IMR-90 (cell line): Measurements from ENCODE around the gene RGMA. TPM values are rescaled to one million over a fixed set of nuclear protein-coding genes. Genes with fewer than 3 reads are reported as not detected.

Experiments used
- ATAC-seq: fragments of 200-7000 bp; cut with Tn5 transposase; 2 replicates; pipeline ENCODE4 v1.9.1; 2020; ENCODE audit warnings: low read depth, mild to moderate bottlenecking, moderate library complexity
- BruUV-seq: library from RNA; stranded (reverse); fragments of 400-500 nt; replicated peaks from 2 replicates; lab custom pipeline; 2021; lab: Mats Ljungman, UMichigan
- CTCF ChIA-PET: fragments of 300-600 bp; formaldehyde crosslinking; extraction: SDS; loops from one replicate; lab custom pipeline; 2021; ENCODE audit warnings: antibody characterized with exemption; lab: Yijun Ruan, JAX
- POLR2A ChIA-PET: fragments of 300-600 bp; sonication (Branson Sonifier 250); formaldehyde crosslinking; loops from one replicate; lab custom pipeline; 2022; ENCODE audit warnings: antibody characterized with exemption; ENCODE audit not compliant: unreplicated experiment; lab: Charles Lee
- DNase-seq: peaks from one replicate; pipeline ENCODE4 v3.0.0; 2013
- H2AFZ ChIP-seq: replicated peaks from 2 replicates; pipeline ENCODE3; 2013; ENCODE audit warnings: low read length, mild to moderate bottlenecking; ENCODE audit not compliant: poor library complexity
- H2AK5ac ChIP-seq: 2 replicates; pipeline ENCODE4 v1.6.1; 2013; ENCODE audit warnings: low read depth, low read length, inconsistent platforms
- H2AK9ac ChIP-seq: replicated peaks from 2 replicates; pipeline ENCODE3; 2013; ENCODE audit warnings: mild to moderate bottlenecking, low read depth, low read length, moderate library complexity; ENCODE audit not compliant: poor library complexity
- H2BK120ac ChIP-seq: 2 replicates; pipeline ENCODE4 v1.6.1; 2013; ENCODE audit warnings: low read depth, low read length, inconsistent platforms
- H2BK15ac ChIP-seq: 3 replicates; pipeline ENCODE4 v1.6.1; 2013; ENCODE audit warnings: low read depth, low read length, inconsistent platforms
- H2BK20ac ChIP-seq: 2 replicates; pipeline ENCODE4 v1.6.1; 2013; ENCODE audit warnings: low read depth, mild to moderate bottlenecking, inconsistent platforms, low read length, moderate library complexity
- H2BK5ac ChIP-seq: 2 replicates; pipeline ENCODE4 v1.6.1; 2013; ENCODE audit warnings: mild to moderate bottlenecking, low read depth, low read length, inconsistent platforms; ENCODE audit not compliant: poor library complexity, severe bottlenecking
- H3K14ac ChIP-seq: replicated peaks from 2 replicates; pipeline ENCODE4 v1.6.1; 2013; ENCODE audit warnings: low read depth, low read length, inconsistent platforms
- H3K18ac ChIP-seq: 2 replicates; pipeline ENCODE4 v1.6.1; 2013; ENCODE audit warnings: low read depth, low read length, control low read depth
- H3K23ac ChIP-seq: 2 replicates; pipeline ENCODE4 v1.6.1; 2013; ENCODE audit warnings: low read depth, low read length, inconsistent platforms
- H3K27ac ChIP-seq: 2 replicates; pipeline ENCODE4 v1.5.1; 2013; ENCODE audit warnings: mild to moderate bottlenecking, control low read depth, low read length; ENCODE audit not compliant: insufficient read depth
- H3K27me3 ChIP-seq: 2 replicates; pipeline ENCODE4 v1.6.1; 2013; ENCODE audit warnings: low read length; ENCODE audit not compliant: control insufficient read depth, insufficient read depth
- H3K36me3 ChIP-seq: 2 replicates; pipeline ENCODE4 v1.6.1; 2013; ENCODE audit warnings: low read length, mixed read lengths; ENCODE audit not compliant: control insufficient read depth, insufficient read depth
- H3K4ac ChIP-seq: 2 replicates; pipeline ENCODE4 v1.6.1; 2013; ENCODE audit warnings: low read depth, low read length, inconsistent platforms
- H3K4me1 ChIP-seq: 2 replicates; pipeline ENCODE4 v1.6.1; 2013; ENCODE audit warnings: low read length, mixed read lengths; ENCODE audit not compliant: control insufficient read depth, insufficient read depth
- H3K4me2 ChIP-seq: 2 replicates; pipeline ENCODE4 v1.6.1; 2013; ENCODE audit warnings: low read depth, mild to moderate bottlenecking, control low read depth, low read length, moderate library complexity
- H3K4me3 ChIP-seq: 2 replicates; pipeline ENCODE4 v1.5.1; 2013; ENCODE audit warnings: low read depth, mild to moderate bottlenecking, control low read depth, low read length, moderate library complexity; ENCODE audit not compliant: insufficient read depth
- H3K56ac ChIP-seq: 2 replicates; pipeline ENCODE4 v1.6.1; 2013; ENCODE audit warnings: low read length, inconsistent platforms; ENCODE audit not compliant: insufficient read depth; ENCODE audit errors: extremely low read depth
- H3K79me1 ChIP-seq, 2 experiments: 2 replicates each; pipeline ENCODE4 v1.6.1; 2013; ENCODE audit warnings: low read length in 2 of 2, inconsistent platforms in 1 of 2, low read depth in 1 of 2
- H3K9ac ChIP-seq: 2 replicates; pipeline ENCODE4 v1.6.1; 2013; ENCODE audit warnings: low read depth, low read length, control low read depth
- H3K9me1 ChIP-seq: 2 replicates; pipeline ENCODE4 v1.6.1; 2013; ENCODE audit warnings: low read length, inconsistent platforms; ENCODE audit not compliant: insufficient read depth
- H3K9me3 ChIP-seq: 2 replicates; pipeline ENCODE4 v1.6.1; 2013; ENCODE audit warnings: low read length; ENCODE audit not compliant: control insufficient read depth, insufficient read depth
- H4K20me1 ChIP-seq: 2 replicates; pipeline ENCODE4 v1.6.1; 2013; ENCODE audit warnings: low read length, inconsistent platforms; ENCODE audit not compliant: insufficient read depth
- H4K5ac ChIP-seq: 2 replicates; pipeline ENCODE4 v1.6.1; 2013; ENCODE audit warnings: mild to moderate bottlenecking, low read depth, low read length, control low read depth
- H4K8ac ChIP-seq, 2 experiments: 2 replicates each; pipeline ENCODE4 v1.6.1; 2013; ENCODE audit warnings: low read depth in 2 of 2, low read length in 2 of 2, control low read depth in 1 of 2, inconsistent platforms in 1 of 2
- H4K91ac ChIP-seq: 2 replicates; pipeline ENCODE4 v1.6.1; 2013; ENCODE audit warnings: low read depth, low read length, inconsistent platforms; ENCODE audit not compliant: insufficient read depth
- BHLHE40 ChIP-seq: fragments of 150-350 bp; IDR thresholded peaks from 2 replicates; pipeline ENCODE4 v1.6.1; 2016; ENCODE audit warnings: mild to moderate bottlenecking, low read depth, low read length
- CHD1 ChIP-seq: IDR thresholded peaks from 2 replicates; pipeline ENCODE4 v1.6.1; 2012; ENCODE audit warnings: low read depth, low read length, improper control_type of control experiment
- ELK1 ChIP-seq: fragments of 150-350 bp; IDR thresholded peaks from 2 replicates; pipeline ENCODE4 v1.6.1; 2016; ENCODE audit warnings: low read depth, mild to moderate bottlenecking, low read length, moderate library complexity, borderline replicate concordance
- RAD21 ChIP-seq: IDR thresholded peaks from 2 replicates; pipeline ENCODE4 v1.6.1; 2012; ENCODE audit warnings: low read length, improper control_type of control experiment
- RCOR1 ChIP-seq: IDR thresholded peaks from 2 replicates; pipeline ENCODE4 v1.6.1; 2012; ENCODE audit warnings: mild to moderate bottlenecking, low read length, improper control_type of control experiment; ENCODE audit not compliant: insufficient replicate concordance
- RFX5 ChIP-seq: IDR thresholded peaks from 2 replicates; pipeline ENCODE4 v1.8.0; 2012; ENCODE audit warnings: low read depth, mild to moderate bottlenecking, low read length, moderate library complexity
- WGBS, 2 experiments: methylation state at CpG; one replicate each; pipeline versions ENCODE4 v1.1.5 to v1.1.7; 2013; ENCODE audit warnings: missing lambda C conversion rate in 2 of 2; ENCODE audit not compliant: insufficient read length in 1 of 2; ENCODE audit errors: extremely low coverage in 2 of 2; 5-methylcytosine and 5-hydroxymethylcytosine counted together
- dilution Hi-C: fragments of 300-500 bp; cut with HindIII; formaldehyde crosslinking; loops from one replicate; pipeline ENCODE4 v1.14.3; 2018; ENCODE audit warnings: low sequenced_read_pairs; ENCODE audit not compliant: unreplicated experiment
- in situ Hi-C: fragments of 300-500 bp; cut with MboI; formaldehyde crosslinking; loops from 3 replicates; pipeline ENCODE4 v1.14.3; 2019; ENCODE audit warnings: low sequenced_read_pairs, inconsistent platforms, mixed read lengths
- intact Hi-C: fragments of 100-400 bp; cut with micrococcal nuclease; formaldehyde crosslinking; loops from 2 replicates; pipeline ENCODE4 v1.10.0; 2022
- polyA plus RNA-seq, 3 experiments: library from polyadenylated mRNA; depleted of rRNA; stranded (reverse); fragments of >200 nt; gene quantifications; 2 replicates each; pipeline ENCODE4 v1.2.3, GENCODE V29; 2012; ENCODE audit warnings: low replicate concordance in 1 of 3
- total RNA-seq: library from RNA; depleted of rRNA; stranded (reverse); fragments of >200 nt; gene quantifications from 2 replicates; pipeline ENCODE4 v1.2.3, GENCODE V29; 2012
- TF ChIP-seq, protein P1 (sequence below): fragments of 150-350 bp; IDR thresholded peaks from 2 replicates; pipeline ENCODE4 v1.6.1; 2017; ENCODE audit warnings: mild to moderate bottlenecking, antibody characterized with exemption, low read length, low read depth

The RGMA gene
- total and polyA plus RNA-seq, 2 of the 4 experiments (the other 2 are of a cell fraction), result 0.18 to 0.26 TPM

DNA sequence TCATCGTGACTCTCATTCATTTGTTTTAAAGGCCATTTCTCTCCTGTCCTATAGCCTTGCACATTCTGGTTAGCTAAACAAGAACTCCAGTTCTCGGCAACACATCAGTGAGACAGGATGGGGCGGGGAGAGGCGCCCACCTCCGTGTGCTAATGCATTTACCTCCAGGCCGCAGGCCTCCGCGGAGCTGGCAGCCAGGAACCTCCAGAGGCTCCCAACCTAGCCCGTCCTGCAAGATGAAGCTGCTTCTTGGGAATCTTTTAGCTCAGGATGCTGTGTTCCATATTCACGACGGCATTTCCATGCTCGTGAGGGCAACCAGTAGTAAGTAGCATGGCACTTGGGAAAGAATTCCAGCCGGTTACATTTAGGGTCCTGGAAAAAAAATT, 47.9 kb downstream of the RGMA start:
- H4K20me1 ChIP-seq, result no peaks in the 10 kb centered on the region

More for the DNA sequence above, 47.9 kb downstream of the RGMA start:
- no peak overlapping the region for H4K8ac ChIP-seq
- H3K27ac ChIP-seq, result no peak overlapping the region
- no peaks in the 10 kb centered on the region for H3K79me1 ChIP-seq
- CTCF ChIA-PET, result no interaction called here
- H4K5ac ChIP-seq, result no peak overlapping the region
- no peak overlapping the region for H2AK9ac ChIP-seq
- no peak overlapping the region for H2AK5ac ChIP-seq
- no peaks in the 10 kb centered on the region; the same call in 1 of the 2 replicates for H3K4me1 ChIP-seq
- no peak overlapping the region for H2BK5ac ChIP-seq
- no peak overlapping the region for H3K4me3 ChIP-seq
- intact Hi-C loops (no loop called here), dilution Hi-C loops (no loop called here), in situ Hi-C loops (no loop called here)
- no peak overlapping the region for H2BK20ac ChIP-seq
- H3K9me3 ChIP-seq, result peaks cover 2% of the 10 kb centered on the region; the same call in 1 of the 2 replicates
- no peak overlapping the region for H3K56ac ChIP-seq
- DNase-seq, result no peak
- H2AFZ ChIP-seq, result no peak overlapping the region
- H3K23ac ChIP-seq, result no peak overlapping the region
- H3K9ac ChIP-seq, result no peak overlapping the region
- H2BK120ac ChIP-seq, result no peak overlapping the region
- no peak overlapping the region for H3K4me2 ChIP-seq
- WGBS, 2 experiments, result 78% methylated on average over 5 of the region's 13 CpGs; no CpG with 5 or more reads in 1 of the 2 experiments
- H3K9me1 ChIP-seq, result no peaks in the 10 kb centered on the region
- TF ChIP-seq BHLHE40 (no peak), RFX5 (no peak), RAD21 (no peak), ELK1 (no peak), RCOR1 (no peak), CHD1 (no peak)
- TF ChIP-seq, protein P1, sequence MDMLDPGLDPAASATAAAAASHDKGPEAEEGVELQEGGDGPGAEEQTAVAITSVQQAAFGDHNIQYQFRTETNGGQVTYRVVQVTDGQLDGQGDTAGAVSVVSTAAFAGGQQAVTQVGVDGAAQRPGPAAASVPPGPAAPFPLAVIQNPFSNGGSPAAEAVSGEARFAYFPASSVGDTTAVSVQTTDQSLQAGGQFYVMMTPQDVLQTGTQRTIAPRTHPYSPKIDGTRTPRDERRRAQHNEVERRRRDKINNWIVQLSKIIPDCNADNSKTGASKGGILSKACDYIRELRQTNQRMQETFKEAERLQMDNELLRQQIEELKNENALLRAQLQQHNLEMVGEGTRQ, result no peak
- ATAC-seq, result no peak
- no peak overlapping the region for H3K18ac ChIP-seq
- no peak overlapping the region for H3K4ac ChIP-seq
- no peak overlapping the region for H3K14ac ChIP-seq
- BruUV-seq, result no TSS peak
- POLR2A ChIA-PET, result no interaction called here
- peaks cover 2% of the 10 kb centered on the region; the same call in 1 of the 2 replicates for H3K27me3 ChIP-seq
- H4K91ac ChIP-seq, result no peak overlapping the region
- H2BK15ac ChIP-seq, result no peak overlapping the region
- H3K36me3 ChIP-seq, result no peaks in the 10 kb centered on the region
